HTERT RPE-1 (cell line): ENCODE results near the gene SHLD3.
"Not testable (repeated sequence)": the region's sequence is repeated elsewhere in the genome, so short reads cannot be mapped to it uniquely, and the experiment has no call there.

Experiments used
- in situ Hi-C: fragments of 300-500 bp; cut with MboI; formaldehyde crosslinking; loops from 4 replicates; pipeline ENCODE4 v1.14.3; 2020; ENCODE audit warnings: low sequenced_read_pairs

Gene SHLD3

GRCh38 chr5:65676056-65676455 is 51.2 kb downstream of the SHLD3 start:
- in situ Hi-C loops = not testable (repeated sequence)
